ENCODE measurements around the gene PRR4.

- no peak for TF ChIP-seq CTCF (tag by site-specific recombination; IDR thresholded peaks at IDR 0.05)
- TF ChIP-seq ZNF596 (tag by site-specific recombination; IDR thresholded peaks at IDR 0.05): no peak
- no peak for TF ChIP-seq ZBTB1 (tag by site-specific recombination; IDR thresholded peaks at IDR 0.05)
- TF ChIP-seq, protein P1, sequence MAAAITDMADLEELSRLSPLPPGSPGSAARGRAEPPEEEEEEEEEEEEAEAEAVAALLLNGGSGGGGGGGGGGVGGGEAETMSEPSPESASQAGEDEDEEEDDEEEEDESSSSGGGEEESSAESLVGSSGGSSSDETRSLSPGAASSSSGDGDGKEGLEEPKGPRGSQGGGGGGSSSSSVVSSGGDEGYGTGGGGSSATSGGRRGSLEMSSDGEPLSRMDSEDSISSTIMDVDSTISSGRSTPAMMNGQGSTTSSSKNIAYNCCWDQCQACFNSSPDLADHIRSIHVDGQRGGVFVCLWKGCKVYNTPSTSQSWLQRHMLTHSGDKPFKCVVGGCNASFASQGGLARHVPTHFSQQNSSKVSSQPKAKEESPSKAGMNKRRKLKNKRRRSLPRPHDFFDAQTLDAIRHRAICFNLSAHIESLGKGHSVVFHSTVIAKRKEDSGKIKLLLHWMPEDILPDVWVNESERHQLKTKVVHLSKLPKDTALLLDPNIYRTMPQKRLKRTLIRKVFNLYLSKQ (tag by site-specific recombination; IDR thresholded peaks at IDR 0.05; ENCODE audit: borderline replicate concordance): no peak
- TF ChIP-seq HOXA7 (CRISPR knock-in tag; IDR thresholded peaks at IDR 0.05; ENCODE audit: borderline replicate concordance): no peak
- TF ChIP-seq ZNF416 (tag by site-specific recombination; IDR thresholded peaks at IDR 0.05): no peak
- no peak for TF ChIP-seq ZNF23 (tag by site-specific recombination; IDR thresholded peaks at IDR 0.05; ENCODE audit: borderline replicate concordance)
- TF ChIP-seq ZNF274 (IDR thresholded peaks at IDR 0.05; ENCODE audit: low read length): no peak
- TF ChIP-seq ZNF274 (tag by site-specific recombination; IDR thresholded peaks at IDR 0.05; ENCODE audit: borderline replicate concordance): no peak
Observed at GRCh38 chr12:10824957-10825356, 24.3 kb downstream of the PRR4 start.

All from HEK293 (cell line).